Fibroblast of pulmonary artery (primary cell): ENCODE data around the gene POP7.
A peak's percentile ranks its signal among the peaks of the same experiment; 100 is the strongest.

Experiments
- DNase-seq: peaks from one replicate; pipeline ENCODE4 v3.0.0-alpha.2; 2010; ENCODE audit warnings: low read depth
- H3K4me3 ChIP-seq: replicated peaks from 2 replicates; pipeline ENCODE4 v1.5.1; 2011; ENCODE audit warnings: low read depth, mild to moderate bottlenecking, control low read depth, low read length, moderate library complexity
- CTCF ChIP-seq: IDR thresholded peaks from 2 replicates; pipeline ENCODE4 v1.5.1; 2011; ENCODE audit warnings: mild to moderate bottlenecking, control low read depth, low read length, inconsistent platforms; ENCODE audit errors: missing control alignments

The POP7 gene

GRCh38 chr7:100688326-100688860, 17.5 kb upstream of the POP7 start:
- H3K4me3 ChIP-seq, result no peak overlapping the region
- TF ChIP-seq CTCF, result no peak
- DNase-seq, result no peak

DNA sequence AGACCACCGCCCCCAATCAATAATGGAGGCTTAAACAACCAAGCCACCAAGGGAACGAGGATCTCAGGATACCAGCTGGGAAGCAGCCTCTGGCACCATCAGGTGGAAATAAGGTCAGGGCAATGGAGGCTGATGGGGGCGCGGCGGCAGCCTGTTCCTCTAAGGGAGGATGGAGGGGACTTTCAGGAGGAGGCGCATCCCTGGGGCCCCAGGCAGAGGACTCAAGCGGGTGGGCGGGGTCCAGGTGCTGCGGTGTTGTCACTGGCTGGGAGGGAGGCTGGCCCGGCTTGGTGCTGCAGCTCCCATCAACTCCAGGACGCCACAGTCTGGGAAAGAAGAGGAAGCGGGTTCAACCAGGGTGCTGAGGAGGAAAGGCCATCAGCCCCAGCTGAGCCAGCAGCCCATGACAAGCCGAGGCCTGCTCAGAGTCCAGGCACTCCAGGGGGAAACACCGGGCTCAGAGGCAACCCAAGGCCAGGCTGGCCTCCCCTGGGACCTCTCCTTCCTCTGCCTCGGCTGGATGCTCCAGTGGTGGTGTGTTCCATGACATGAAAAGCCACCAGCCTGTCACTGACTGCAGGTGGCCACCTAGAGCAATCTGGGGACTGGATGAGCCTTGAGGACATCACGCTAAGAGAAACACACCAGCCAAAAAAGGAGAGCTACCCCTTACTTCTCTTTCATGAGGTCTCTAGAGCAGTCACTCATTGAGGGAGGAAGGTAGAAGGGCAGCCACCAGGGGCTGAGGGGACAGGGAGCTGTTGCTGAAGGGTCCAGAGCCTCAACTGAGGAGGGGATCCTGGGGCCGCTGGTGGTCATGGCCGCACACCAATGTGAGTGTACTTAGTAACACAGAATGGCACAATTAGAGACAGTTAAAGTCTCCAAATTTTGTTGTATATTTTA, 16.4 kb upstream of the POP7 start:
- no peak for TF ChIP-seq CTCF
- DNase-seq, result no peak
- H3K4me3 ChIP-seq, result no peak overlapping the region

- peak; percentile 82 for TF ChIP-seq CTCF
- peak; percentile 73 for DNase-seq
- H3K4me3 ChIP-seq, result peak overlapping the region; percentile 79
Measured at GRCh38 chr7:100691676-100692577, 14.0 kb upstream of the POP7 start.

- TF ChIP-seq CTCF, result no peak
Measured at GRCh38 chr7:100692578-100692961, 13.4 kb upstream of the POP7 start.

GRCh38 chr7:100693312-100694097, 12.4 kb upstream of the POP7 start:
- peak overlapping the region; percentile 79 for H3K4me3 ChIP-seq
- DNase-seq, result no peak

More at GRCh38 chr7:100692578-100692961, 13.4 kb upstream of the POP7 start:
- peak overlapping the region; percentile 79 for H3K4me3 ChIP-seq
- no peak for DNase-seq

More at GRCh38 chr7:100693312-100694097, 12.4 kb upstream of the POP7 start:
- no peak for TF ChIP-seq CTCF
